Astrocyte of the spinal cord (primary cell): ENCODE results near the gene IDH3A.
A peak's percentile ranks its signal among the peaks of the same experiment; 100 is the strongest.

Experiments used
- DNase-seq: peaks from one replicate; pipeline ENCODE4 v3.0.0; 2011; ENCODE audit warnings: low read depth, low spot score
- H3K4me3 ChIP-seq: 2 replicates; pipeline ENCODE4 v1.5.1; 2011; ENCODE audit warnings: low read depth, mild to moderate bottlenecking, low read length, moderate library complexity
- CTCF ChIP-seq: IDR thresholded peaks from 2 replicates; pipeline ENCODE4 v1.5.1; 2012; ENCODE audit warnings: low read depth, mild to moderate bottlenecking, low read length, inconsistent platforms
- in situ Hi-C: cut with HindIII; loops from 2 replicates; pipeline ENCODE4 v1.10.0; 2017; ENCODE audit warnings: low sequenced_read_pairs

The IDH3A gene

GRCh38 chr15:78104119-78104479 lies 45.1 kb upstream of the IDH3A start:
- in situ Hi-C loops = no loop called here
- no peak for DNase-seq
- TF ChIP-seq CTCF = no peak
- no peak overlapping the region for H3K4me3 ChIP-seq

DNA sequence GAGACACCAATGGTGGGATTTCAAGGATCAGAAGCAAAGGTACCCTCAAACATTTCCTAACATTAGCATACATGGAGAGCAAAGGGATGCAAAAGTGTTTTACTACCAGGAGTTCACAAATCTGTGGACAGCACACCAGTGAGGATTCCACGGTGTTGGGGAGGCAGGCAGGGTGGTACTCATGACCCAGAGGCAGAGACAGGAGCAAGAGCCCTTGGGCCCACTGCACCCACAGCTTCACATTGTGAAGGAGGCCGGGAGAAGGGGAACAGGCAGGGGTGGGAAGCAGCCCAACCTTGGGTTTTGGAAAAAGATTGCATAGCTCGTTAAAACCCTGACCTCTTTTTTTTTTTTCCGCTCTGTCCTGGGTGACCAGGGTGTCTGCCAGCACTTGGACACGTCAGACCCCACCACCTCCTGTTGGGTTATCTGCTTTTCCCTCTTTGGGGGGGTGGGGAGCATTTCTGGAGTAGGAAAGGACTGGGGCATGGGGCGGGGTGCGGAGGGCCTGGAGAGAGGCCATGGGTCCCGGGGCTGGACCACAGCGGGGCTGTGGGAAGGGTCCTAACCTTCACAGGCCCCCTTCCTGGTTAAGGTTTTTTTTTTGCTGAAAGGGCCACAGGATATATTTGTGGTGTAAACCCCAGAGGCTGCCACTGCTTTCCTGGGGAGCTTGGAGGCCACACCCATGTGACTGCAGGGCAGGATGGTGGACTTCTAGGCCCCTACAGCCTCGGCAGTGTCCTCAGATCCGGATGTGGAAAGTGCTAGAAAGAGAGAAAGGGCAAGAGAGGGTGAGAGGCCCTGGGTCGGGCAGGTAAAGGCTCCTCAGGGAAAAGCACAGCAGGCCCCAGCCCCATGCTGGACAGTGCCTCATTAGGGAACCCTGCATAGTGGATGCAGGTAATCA lies 44.3 kb upstream of the IDH3A start:
- in situ Hi-C loops = no loop called here
- DNase-seq = no peak
- no peak for TF ChIP-seq CTCF
- no peak overlapping the region for H3K4me3 ChIP-seq

- in situ Hi-C loops = no loop called here
- TF ChIP-seq CTCF = no peak
- H3K4me3 ChIP-seq = no peak overlapping the region
- no peak for DNase-seq
These were observed 43.5 kb upstream of the IDH3A start for GRCh38 chr15:78105476-78106241.

- in situ Hi-C loops = no loop called here
- TF ChIP-seq CTCF = no peak
- no peak overlapping the region for H3K4me3 ChIP-seq
- no peak for DNase-seq
These were observed 41.7 kb upstream of the IDH3A start for GRCh38 chr15:78107471-78107870.

DNA sequence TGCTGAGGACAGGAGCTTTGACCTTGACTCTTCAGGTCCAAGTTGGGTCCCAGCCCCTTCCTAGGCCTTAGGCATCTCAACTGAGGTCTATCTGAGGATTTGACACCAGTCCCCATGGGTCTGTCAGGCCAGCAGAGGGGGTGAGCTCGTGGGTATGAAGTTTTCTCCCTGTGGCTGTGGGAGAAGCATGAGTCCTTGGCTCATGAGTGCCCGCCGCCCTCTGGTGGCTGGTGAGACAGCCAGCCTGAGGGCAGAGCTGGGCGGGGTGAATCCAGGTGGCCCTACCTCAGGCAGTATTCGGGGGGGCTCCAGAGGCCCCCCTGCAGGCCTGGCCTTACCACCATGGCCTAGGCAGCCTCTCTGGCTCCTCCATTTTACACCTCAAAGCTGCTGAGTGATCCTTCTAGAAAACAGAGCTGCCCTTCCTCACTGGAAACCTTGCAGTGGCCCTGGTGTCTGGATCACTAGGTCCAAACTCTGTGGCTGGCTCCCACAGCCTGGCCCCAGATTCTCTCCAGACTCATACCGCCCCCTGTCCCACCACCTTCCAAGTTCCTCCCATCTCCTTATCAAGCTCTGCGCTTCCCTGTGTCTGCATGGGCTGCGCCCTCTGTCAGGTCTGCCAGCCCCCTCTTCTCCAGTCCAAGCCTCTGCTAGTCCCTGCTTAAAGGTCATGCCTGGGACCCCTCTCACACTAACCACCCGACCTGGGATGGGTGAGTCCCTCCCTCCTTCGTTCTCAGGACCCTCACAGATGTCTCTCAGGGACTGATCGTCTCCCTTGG lies 40.7 kb upstream of the IDH3A start:
- TF ChIP-seq CTCF = peak; percentile 97
- in situ Hi-C loops = no loop called here
- peak; percentile 83 for DNase-seq
- no peak overlapping the region for H3K4me3 ChIP-seq

DNA sequence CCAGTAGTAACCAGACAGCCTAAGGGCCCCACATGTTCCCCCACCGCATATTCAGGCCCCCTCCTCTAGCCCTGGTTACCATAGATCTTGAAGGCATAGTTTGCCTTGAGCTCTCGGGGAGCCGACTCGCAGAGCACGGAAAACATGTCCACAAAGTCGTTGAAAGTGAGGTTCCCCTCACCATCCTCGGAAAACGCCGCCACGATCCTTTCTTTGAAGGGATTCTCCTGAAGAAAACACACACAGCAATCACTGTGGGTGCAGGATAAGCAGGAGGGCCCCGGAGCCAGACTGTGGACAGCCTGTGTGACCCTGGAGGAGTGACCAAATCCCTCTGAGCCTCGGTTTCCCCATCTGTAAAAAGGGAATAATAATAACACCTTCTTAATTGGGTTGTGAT lies 40.0 kb upstream of the IDH3A start:
- H3K4me3 ChIP-seq = no peak overlapping the region
- DNase-seq = no peak
- in situ Hi-C loops = no loop called here
- TF ChIP-seq CTCF = no peak
